Endothelial cell of umbilical vein (primary cell): ENCODE results near the gene F8. TPM values are rescaled to one million over a fixed set of nuclear protein-coding genes. Genes with fewer than 3 reads are reported as not detected.

Experiments
- BruUV-seq: library from RNA; stranded (reverse); fragments of 400-500 nt; replicated peaks from 2 replicates; lab custom pipeline; 2021; lab: Mats Ljungman, UMichigan
- CTCF ChIA-PET: fragments of 300-600, 350-600 bp; sonication (Branson Sonifier 250); formaldehyde crosslinking; loops from one replicate; lab custom pipeline; 2021; ENCODE audit warnings: antibody characterized with exemption, inconsistent platforms; lab: Charles Lee
- POLR2A ChIA-PET: fragments of 300-600, 350-600 bp; sonication (Branson Sonifier 250); formaldehyde crosslinking; loops from one replicate; lab custom pipeline; 2021; ENCODE audit warnings: antibody characterized with exemption, inconsistent platforms; lab: Charles Lee
- DNase-seq: peaks from one replicate; pipeline ENCODE4 v3.0.0-alpha.2; 2011; ENCODE audit warnings: low read depth, low spot score
- FAIRE-seq: peaks from 2 replicates; lab custom pipeline; 2011; peaks lifted over from hg19 to GRCh38; lab: Jason Lieb, UNC
- H2AFZ ChIP-seq: 2 replicates; pipeline ENCODE4 v1.6.0; 2012; ENCODE audit warnings: low read depth, low read length, control low read depth, inconsistent platforms
- H3K27ac ChIP-seq: 2 replicates; pipeline ENCODE4 v1.5.1; 2011; ENCODE audit warnings: low read depth, mild to moderate bottlenecking, control low read depth, low read length, moderate library complexity; ENCODE audit not compliant: insufficient read depth
- H3K27me3 ChIP-seq, 2 experiments: 2 replicates each; pipeline versions ENCODE4 v1.6.0 to v1.6.1; 2011; ENCODE audit warnings: low read length in 2 of 2, mixed read lengths in 1 of 2; ENCODE audit not compliant: control insufficient read depth in 2 of 2, insufficient read depth in 2 of 2
- H3K36me3 ChIP-seq, 2 experiments: 2 replicates in 1 of 2; 3 replicates in 1 of 2; pipeline ENCODE4 v1.5.1; 2011; ENCODE audit warnings: low read length in 2 of 2, mild to moderate bottlenecking in 1 of 2, moderate library complexity in 1 of 2; ENCODE audit not compliant: control insufficient read depth in 2 of 2, insufficient read depth in 2 of 2; ENCODE audit errors: extremely low read depth in 1 of 2
- H3K4me1 ChIP-seq: 3 replicates; pipeline ENCODE4 v1.5.1; 2011; ENCODE audit warnings: mild to moderate bottlenecking, low read length; ENCODE audit not compliant: control insufficient read depth, insufficient read depth; ENCODE audit errors: extremely low read depth
- H3K4me2 ChIP-seq: 2 replicates; pipeline ENCODE4 v1.6.1; 2011; ENCODE audit warnings: low read length, control low read depth, mixed read lengths; ENCODE audit not compliant: insufficient read depth
- H3K4me3 ChIP-seq, 3 experiments: fragments of 200-600 bp in 1 of 3; sonication (generic), shearing (Covaris generic) in 1 of 3; replicated peaks in 1 of 3; 2 replicates each; pipeline ENCODE4 v1.5.1; 2011 to 2016; ENCODE audit warnings: control low read depth in 3 of 3, low read length in 3 of 3, mild to moderate bottlenecking in 2 of 3, inconsistent platforms in 1 of 3, low read depth in 1 of 3, moderate library complexity in 1 of 3; ENCODE audit not compliant: insufficient read depth in 1 of 3
- H3K79me2 ChIP-seq: 2 replicates; pipeline ENCODE4 v1.6.0; 2012; ENCODE audit warnings: low read length, inconsistent platforms; ENCODE audit not compliant: control insufficient read depth, insufficient read depth
- H3K9ac ChIP-seq: replicated peaks from 2 replicates; pipeline ENCODE3; 2011; ENCODE audit warnings: low read length, control low read depth; ENCODE audit not compliant: insufficient read depth; ENCODE audit errors: extremely low read depth
- H3K9me1 ChIP-seq: replicated peaks from 3 replicates; pipeline ENCODE4 v1.6.0; 2011; ENCODE audit warnings: mild to moderate bottlenecking, low read length; ENCODE audit not compliant: control insufficient read depth, insufficient read depth; ENCODE audit errors: extremely low read depth
- H3K9me3 ChIP-seq: replicated peaks from 2 replicates; pipeline ENCODE4 v1.5.1; 2012; ENCODE audit warnings: low read length, inconsistent platforms; ENCODE audit not compliant: control insufficient read depth, insufficient read depth
- H4K20me1 ChIP-seq: replicated peaks from 2 replicates; pipeline ENCODE3; 2011; ENCODE audit warnings: mild to moderate bottlenecking, low read length; ENCODE audit not compliant: control insufficient read depth, insufficient read depth; ENCODE audit errors: extremely low read depth
- CTCF ChIP-seq, 2 donors: IDR thresholded peaks; 1 replicate in 1 of 2; 2 replicates in 1 of 2; pipeline ENCODE4 v1.5.1; 2011; ENCODE audit warnings: low read length in 2 of 2, mild to moderate bottlenecking in 2 of 2, moderate library complexity in 2 of 2, control low read depth in 1 of 2, inconsistent platforms in 1 of 2, low read depth in 1 of 2; ENCODE audit not compliant: insufficient read depth in 1 of 2; ENCODE audit errors: extremely low read depth in 1 of 2
- EZH2 ChIP-seq: IDR thresholded peaks from 2 replicates; pipeline ENCODE4 v1.6.1; 2012; ENCODE audit warnings: borderline replicate concordance, low read depth, mild to moderate bottlenecking, moderate library complexity, low read length, inconsistent platforms; ENCODE audit not compliant: severe bottlenecking
- FOS ChIP-seq: IDR thresholded peaks from 2 replicates; pipeline ENCODE4 v1.6.1; 2011; ENCODE audit warnings: mild to moderate bottlenecking, low read length, moderate library complexity, borderline replicate concordance; ENCODE audit not compliant: insufficient read depth
- GATA2 ChIP-seq: IDR thresholded peaks from 2 replicates; pipeline ENCODE4 v1.7.0; 2011; ENCODE audit warnings: low read depth, mild to moderate bottlenecking, moderate library complexity, mixed read lengths, low read length; ENCODE audit not compliant: insufficient read length, insufficient read depth
- JUN ChIP-seq: IDR thresholded peaks from 2 replicates; pipeline ENCODE4 v1.6.1; 2011; ENCODE audit warnings: borderline replicate concordance, low read depth; ENCODE audit not compliant: insufficient read length, insufficient read depth
- MAX ChIP-seq: IDR thresholded peaks from 2 replicates; pipeline ENCODE4 v1.6.1; 2011; ENCODE audit not compliant: insufficient read depth, insufficient read length
- MYC ChIP-seq: IDR thresholded peaks from one replicate; pipeline ENCODE4 v1.6.1; 2011; ENCODE audit warnings: mild to moderate bottlenecking, low read depth, low read length
- POLR2A ChIP-seq: IDR thresholded peaks from 2 replicates; pipeline ENCODE4 v1.6.1; 2012; ENCODE audit warnings: low read depth, mild to moderate bottlenecking, control low read depth, low read length
- POLR2AphosphoS5 ChIP-seq: IDR thresholded peaks from 2 replicates; pipeline ENCODE4 v1.6.1; 2012; ENCODE audit warnings: low read depth, mild to moderate bottlenecking, control low read depth, low read length, moderate library complexity; ENCODE audit not compliant: insufficient read depth
- dilution Hi-C: fragments of 300-500 bp; cut with MboI; formaldehyde crosslinking; loops from one replicate; pipeline ENCODE4 v1.15.0; 2019; ENCODE audit warnings: low sequenced_read_pairs; ENCODE audit not compliant: extremely low pct_ligation_motif_present
- intact Hi-C: fragments of 100-400 bp; cut with micrococcal nuclease; formaldehyde crosslinking; loops from one replicate; pipeline ENCODE4 v1.10.0; 2022
- polyA plus RNA-seq, 4 experiments: library from polyadenylated mRNA; depleted of rRNA in 3 of 4; stranded (reverse) in 3 of 4; unstranded in 1 of 4; fragments of >200 nt; gene quantifications; 2 replicates each; pipeline versions ENCODE4 v1.2.1 to v1.2.3, GENCODE V29; 2011 to 2012; ENCODE audit warnings: missing spikeins in 1 of 4
- total RNA-seq: library from RNA; stranded (reverse); gene quantifications from 2 replicates; pipeline ENCODE4 v1.2.3, GENCODE V29; 2021

Gene F8
- total and polyA plus RNA-seq, 2 donors (not counting 3 experiments of a cell fraction or from before 2014, with no cell fraction given), result 0.62 to 1.1 TPM

- no peak overlapping the region for H3K9ac ChIP-seq
- FAIRE-seq (no peak), DNase-seq (no peak)
- H3K9me1 ChIP-seq, result no peaks in the 10 kb centered on the region
- TF ChIP-seq EZH2 (no peak), POLR2AphosphoS5 (no peak), JUN (no peak), CTCF (IDR thresholded peaks at IDR 0.05; ENCODE audit: extremely low read depth in 1 of 2, insufficient read depth in 1 of 2, low read depth in 1 of 2, low read length in 2 of 2) (no peak), GATA2 (no peak), FOS (no peak), MAX (no peak), MYC (no peak), POLR2A (no peak)
- H3K79me2 ChIP-seq, result no peaks in the 10 kb centered on the region
- H3K4me1 ChIP-seq, result no peaks in the 10 kb centered on the region
- dilution Hi-C loops, result no loop called here
- H3K27ac ChIP-seq, result no peak overlapping the region
- ChIA-PET POLR2A (no interaction called here), CTCF (interaction anchor here (1.4 kb wide), 1 partner anchor 64 kb away, joined by 4 read pairs; no protein-coding TSS in a partner anchor)
- BruUV-seq, result no TSS peak
- H3K4me2 ChIP-seq, result no peak overlapping the region
- intact Hi-C loops, result no loop called here
- H3K9me3 ChIP-seq, result no peaks in the 10 kb centered on the region
- H4K20me1 ChIP-seq, result no peaks in the 10 kb centered on the region
- no peaks in the 10 kb centered on the region for H3K36me3 ChIP-seq
- H2AFZ ChIP-seq, result no peak overlapping the region
- H3K4me3 ChIP-seq, result no peak overlapping the region
- no peaks in the 10 kb centered on the region for H3K27me3 ChIP-seq
Observed at GRCh38 chrX:154812341-154813101, 210.0 kb downstream of the F8 start.
